NB4 (cell line): Measurements from ENCODE around the gene SCAMP1.
"Not testable (repeated sequence)": the region's sequence is repeated elsewhere in the genome, so short reads cannot be mapped to it uniquely, and the experiment has no call there.

Source experiments
- DNase-seq: peaks from one replicate; pipeline ENCODE4 v3.0.0; 2010; ENCODE audit warnings: low read depth
- H3K4me3 ChIP-seq: one replicate; pipeline ENCODE4 v1.5.1; 2011; ENCODE audit warnings: mild to moderate bottlenecking, low read depth, low read length, moderate library complexity
- MYC ChIP-seq: IDR thresholded peaks from 2 replicates; pipeline ENCODE4 v1.6.1; 2011; ENCODE audit warnings: low read depth, low read length
- POLR2A ChIP-seq: IDR thresholded peaks from 2 replicates; pipeline ENCODE4 v1.6.1; 2011; ENCODE audit warnings: mild to moderate bottlenecking; ENCODE audit not compliant: insufficient read length; ENCODE audit errors: extremely low read depth
- TF ChIP-seq, protein P1 (sequence below): IDR thresholded peaks from 2 replicates; pipeline ENCODE4 v1.6.1; 2011; ENCODE audit warnings: low read depth, low read length
- TF ChIP-seq, protein P2 (sequence below): IDR thresholded peaks from one replicate; pipeline ENCODE4 v1.5.1; 2012; ENCODE audit warnings: low read depth, low read length

The SCAMP1 gene

DNA sequence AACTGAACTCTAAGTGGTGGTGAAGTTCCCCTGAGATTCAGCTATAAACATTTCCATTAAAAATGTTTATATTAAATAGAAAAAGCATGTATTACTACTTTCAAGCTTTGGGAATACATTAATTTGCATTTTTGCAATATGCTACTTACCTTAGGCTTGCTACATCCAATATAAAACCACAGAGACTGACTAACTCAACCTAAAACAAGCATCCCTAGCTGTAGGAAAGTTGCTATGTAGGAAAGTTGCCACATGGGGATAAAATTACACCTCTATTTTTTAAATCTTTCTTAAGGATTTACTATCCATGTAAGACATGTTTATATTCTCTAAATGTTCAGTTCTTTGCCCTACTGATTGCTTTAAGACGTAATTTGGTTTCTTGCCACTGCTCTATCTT lies 12.8 kb downstream of the SCAMP1 start:
- no peak overlapping the region for H3K4me3 ChIP-seq
- TF ChIP-seq POLR2A (no peak), MYC (no peak)
- TF ChIP-seq, protein P1, sequence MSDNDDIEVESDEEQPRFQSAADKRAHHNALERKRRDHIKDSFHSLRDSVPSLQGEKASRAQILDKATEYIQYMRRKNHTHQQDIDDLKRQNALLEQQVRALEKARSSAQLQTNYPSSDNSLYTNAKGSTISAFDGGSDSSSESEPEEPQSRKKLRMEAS: no peak
- TF ChIP-seq, protein P2, sequence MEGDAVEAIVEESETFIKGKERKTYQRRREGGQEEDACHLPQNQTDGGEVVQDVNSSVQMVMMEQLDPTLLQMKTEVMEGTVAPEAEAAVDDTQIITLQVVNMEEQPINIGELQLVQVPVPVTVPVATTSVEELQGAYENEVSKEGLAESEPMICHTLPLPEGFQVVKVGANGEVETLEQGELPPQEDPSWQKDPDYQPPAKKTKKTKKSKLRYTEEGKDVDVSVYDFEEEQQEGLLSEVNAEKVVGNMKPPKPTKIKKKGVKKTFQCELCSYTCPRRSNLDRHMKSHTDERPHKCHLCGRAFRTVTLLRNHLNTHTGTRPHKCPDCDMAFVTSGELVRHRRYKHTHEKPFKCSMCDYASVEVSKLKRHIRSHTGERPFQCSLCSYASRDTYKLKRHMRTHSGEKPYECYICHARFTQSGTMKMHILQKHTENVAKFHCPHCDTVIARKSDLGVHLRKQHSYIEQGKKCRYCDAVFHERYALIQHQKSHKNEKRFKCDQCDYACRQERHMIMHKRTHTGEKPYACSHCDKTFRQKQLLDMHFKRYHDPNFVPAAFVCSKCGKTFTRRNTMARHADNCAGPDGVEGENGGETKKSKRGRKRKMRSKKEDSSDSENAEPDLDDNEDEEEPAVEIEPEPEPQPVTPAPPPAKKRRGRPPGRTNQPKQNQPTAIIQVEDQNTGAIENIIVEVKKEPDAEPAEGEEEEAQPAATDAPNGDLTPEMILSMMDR: no peak
- DNase-seq: no peak

DNA sequence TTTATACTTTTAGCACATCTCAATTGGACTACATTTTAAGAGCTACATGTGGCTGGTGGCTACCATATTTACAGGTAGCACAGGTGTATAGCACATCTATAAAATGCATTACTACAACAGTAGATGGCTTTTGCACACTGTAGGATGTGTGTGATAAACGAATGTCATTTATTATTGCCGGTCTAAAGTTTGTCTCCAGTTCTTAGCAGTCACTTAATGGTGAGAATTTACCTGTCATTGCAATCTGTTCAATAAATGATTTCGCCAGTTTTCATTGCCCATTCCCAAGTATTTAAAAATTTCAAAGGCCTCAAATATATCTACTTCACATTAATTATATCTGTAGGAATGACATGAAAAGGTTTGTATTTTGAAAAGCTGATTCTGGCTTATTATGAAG lies 15.9 kb downstream of the SCAMP1 start:
- no peak overlapping the region for H3K4me3 ChIP-seq
- DNase-seq: no peak
- TF ChIP-seq MYC (no peak), POLR2A (no peak)
- TF ChIP-seq, protein P1: no peak
- TF ChIP-seq, protein P2: no peak

DNA sequence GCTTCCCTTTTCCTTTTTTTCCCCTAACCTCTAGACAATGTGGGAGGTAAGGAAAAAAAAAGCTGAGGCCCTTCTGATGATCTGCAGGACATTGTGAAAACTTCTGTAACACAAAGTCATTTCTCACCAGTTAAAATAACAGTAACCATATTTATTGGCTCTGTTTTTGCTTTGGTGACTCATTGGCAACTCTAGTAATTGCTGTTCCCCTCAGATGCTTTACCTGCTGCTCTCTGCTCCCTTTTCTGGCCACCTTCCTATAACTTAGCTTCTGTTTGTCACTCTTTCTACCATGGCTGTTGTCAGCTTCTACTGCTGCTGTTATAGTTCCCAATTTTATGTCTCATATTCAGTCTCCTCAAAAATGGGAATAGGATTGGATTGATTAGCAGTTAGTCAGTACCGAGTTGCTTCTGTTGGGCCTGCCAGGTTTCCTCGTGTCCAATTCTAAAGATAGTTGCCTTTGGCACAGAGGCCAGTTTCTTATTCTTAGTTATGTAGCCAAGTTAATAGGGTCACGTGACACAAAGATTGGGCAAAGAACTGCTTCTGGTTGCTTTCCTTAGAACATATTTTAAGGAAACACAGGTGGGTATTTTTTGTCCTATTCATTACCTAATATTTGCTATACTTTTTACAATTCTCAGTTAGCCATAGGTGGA lies 16.8 kb downstream of the SCAMP1 start:
- no peak for DNase-seq
- TF ChIP-seq, protein P2: no peak
- TF ChIP-seq MYC (no peak), POLR2A (no peak)
- TF ChIP-seq, protein P1: no peak
- no peak overlapping the region for H3K4me3 ChIP-seq

DNA sequence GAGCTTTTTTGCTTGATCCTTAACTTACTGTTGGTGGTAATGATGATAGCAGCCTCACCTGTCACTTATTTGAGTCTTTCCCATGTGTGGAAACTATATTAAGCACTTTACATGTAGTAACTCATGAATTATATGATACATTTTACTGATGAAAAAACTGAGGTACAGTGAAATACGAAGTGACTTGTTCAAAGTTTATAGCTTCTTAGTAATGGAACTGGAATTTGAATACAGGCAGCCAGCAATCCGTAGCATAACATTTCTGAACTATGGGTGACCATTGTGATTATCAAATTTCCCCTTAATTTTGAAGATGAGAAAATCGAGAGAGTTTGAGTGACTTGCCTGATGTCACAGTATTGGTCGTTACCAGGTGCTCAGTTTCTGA lies 17.3 kb downstream of the SCAMP1 start:
- TF ChIP-seq MYC: no peak
- TF ChIP-seq, protein P1: no peak
- no peak for TF ChIP-seq POLR2A
- TF ChIP-seq, protein P2: no peak
- no peak for DNase-seq
- no peak overlapping the region for H3K4me3 ChIP-seq

DNA sequence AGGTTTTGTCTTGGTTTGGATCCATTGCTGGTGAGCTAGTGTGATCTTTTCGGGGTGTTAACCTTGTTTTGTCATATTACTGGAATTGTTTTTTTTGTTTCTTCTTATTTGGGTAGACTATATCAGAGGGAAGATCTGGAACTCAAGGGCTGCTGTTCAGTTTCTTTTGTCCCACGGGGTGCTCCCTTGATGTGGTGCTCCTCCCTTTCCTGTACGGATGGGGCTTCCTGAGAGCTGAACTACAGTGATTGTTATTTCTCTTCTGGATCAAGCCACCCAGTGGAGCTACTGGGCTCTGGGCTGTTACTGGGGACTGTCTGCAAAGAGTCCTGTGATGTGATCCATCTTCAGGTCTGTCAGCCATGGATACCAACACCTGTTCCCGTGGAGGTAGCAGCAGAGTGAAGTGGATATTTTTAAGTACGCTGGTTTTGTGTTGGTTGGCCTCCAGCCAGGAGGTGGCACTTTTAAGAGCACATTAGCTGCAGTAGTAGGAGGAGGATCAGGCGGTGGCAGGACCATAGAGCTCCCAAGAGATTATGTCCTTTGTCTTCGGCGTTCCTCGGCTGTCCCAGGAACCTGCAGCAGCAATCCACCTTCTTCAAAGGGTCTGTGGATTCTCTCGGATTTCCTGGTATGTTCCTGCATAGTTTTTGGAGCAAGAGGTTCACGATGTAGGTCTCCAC lies 27.2 kb downstream of the SCAMP1 start:
- no peak overlapping the region for H3K4me3 ChIP-seq
- TF ChIP-seq POLR2A: no peak
- DNase-seq: no peak

DNA sequence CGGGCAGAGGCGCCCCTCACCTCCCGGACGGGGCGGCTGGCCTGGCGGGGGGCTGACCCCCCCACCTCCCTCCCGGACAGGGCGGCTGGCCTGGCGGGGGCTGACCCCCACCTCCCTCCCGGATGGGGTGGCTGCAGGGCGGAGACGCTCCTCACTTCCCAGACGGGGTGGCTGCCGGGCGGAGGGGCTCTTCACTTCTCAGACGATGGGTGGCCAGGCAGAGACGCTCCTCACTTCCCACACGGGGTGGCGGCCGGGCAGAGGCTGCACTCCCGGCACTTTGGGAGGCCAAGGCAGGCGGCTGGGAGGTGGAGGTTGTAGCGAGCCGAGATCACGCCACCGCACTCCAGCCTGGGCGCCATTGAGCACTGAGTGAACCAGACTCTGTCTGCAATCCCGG lies 30.9 kb downstream of the SCAMP1 start:
- DNase-seq, H3K4me3 ChIP-seq: not testable (repeated sequence)

DNA sequence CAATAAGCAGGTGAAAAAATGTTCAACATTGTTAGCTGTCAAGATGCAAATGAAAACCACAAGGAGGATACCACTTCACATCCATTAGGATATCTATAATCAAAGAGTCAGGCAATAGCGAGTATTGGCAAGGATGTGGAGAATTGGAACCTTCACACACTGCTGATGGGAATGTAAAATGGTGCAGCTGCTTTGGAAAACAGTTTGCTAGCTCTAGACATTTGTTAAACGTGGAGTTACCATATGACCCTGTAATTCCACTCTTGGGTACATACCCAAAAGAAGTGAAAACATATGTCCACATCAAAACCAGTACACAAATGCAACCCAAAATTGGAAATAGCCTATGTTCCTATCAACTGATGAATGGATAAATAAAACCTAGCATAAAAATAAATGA lies 37.4 kb downstream of the SCAMP1 start:
- no peak for DNase-seq
- no peak for TF ChIP-seq MYC
- TF ChIP-seq, protein P2: no peak
- TF ChIP-seq POLR2A: no peak
- TF ChIP-seq, protein P1: no peak
- H3K4me3 ChIP-seq: no peak overlapping the region
